Small intestine (tissue), 7 donors: ENCODE measurements around the gene LHCGR. TPM values are rescaled to one million over a fixed set of nuclear protein-coding genes. Genes with fewer than 3 reads are reported as not detected.

Source experiments
- DNase-seq, 2 donors: peaks; one replicate each; pipeline versions ENCODE4 v3.0.0 to v3.0.0-alpha.2; 2013
- FAIRE-seq: peaks from 2 replicates; lab custom pipeline; 2012; peaks lifted over from hg19 to GRCh38; lab: Jason Lieb, UNC
- H3K27ac ChIP-seq, 3 donors: one replicate each; pipeline ENCODE4 v1.5.1; 2013; ENCODE audit warnings: low read length in 2 of 3, mild to moderate bottlenecking in 2 of 3, control low read depth in 1 of 3, inconsistent platforms in 1 of 3, low read depth in 1 of 3, moderate library complexity in 1 of 3
- H3K27me3 ChIP-seq, 3 donors: one replicate each; pipeline ENCODE4 v1.6.1; 2013; ENCODE audit warnings: low read length in 3 of 3, inconsistent platforms in 1 of 3; ENCODE audit not compliant: control insufficient read depth in 3 of 3, insufficient read depth in 3 of 3
- H3K36me3 ChIP-seq, 3 donors: one replicate each; pipeline ENCODE4 v1.6.1; 2013; ENCODE audit warnings: low read length in 3 of 3, inconsistent platforms in 1 of 3, low read depth in 1 of 3, mild to moderate bottlenecking in 1 of 3, moderate library complexity in 1 of 3; ENCODE audit not compliant: control insufficient read depth in 3 of 3, insufficient read depth in 2 of 3
- H3K4me1 ChIP-seq, 3 donors: one replicate each; pipeline ENCODE4 v1.6.1; 2013; ENCODE audit warnings: low read length in 2 of 3, inconsistent platforms in 1 of 3, low read depth in 1 of 3, mild to moderate bottlenecking in 1 of 3, moderate library complexity in 1 of 3; ENCODE audit not compliant: control insufficient read depth in 3 of 3, insufficient read depth in 2 of 3
- H3K4me3 ChIP-seq, 3 donors: one replicate each; pipeline ENCODE4 v1.5.1; 2013; ENCODE audit warnings: low read length in 3 of 3, control low read depth in 1 of 3, inconsistent platforms in 1 of 3, low read depth in 1 of 3, mild to moderate bottlenecking in 1 of 3, moderate library complexity in 1 of 3
- H3K9me3 ChIP-seq, 2 donors: one replicate each; pipeline ENCODE4 v1.6.1; 2013; ENCODE audit warnings: low read depth in 1 of 2, low read length in 1 of 2; ENCODE audit not compliant: control insufficient read depth in 2 of 2, insufficient read depth in 1 of 2
- WGBS, 3 donors: extraction: QIAGEN DNeasy Blood & Tissue Kit; methylation state at CpG; one replicate each; pipeline ENCODE4 v1.1.7; 2013; 5-methylcytosine and 5-hydroxymethylcytosine counted together
- polyA plus RNA-seq, 4 donors: library from polyadenylated mRNA; stranded (reverse) in 3 of 4; unstranded in 1 of 4; fragments of 200-250 nt in 3 of 4; fragments of 120-200 nt in 1 of 4; gene quantifications; one replicate each; pipeline versions ENCODE4 v1.2.1 to v1.2.3, GENCODE V29; 2013
- donor health status: healthy with polysubstance abuse.
- donor health status: control.
- donor health status: control.
- donor health status: Bipolar disorder and iron deficiency.
- donor health status: healthy.

LHCGR gene
- polyA plus RNA-seq, 4 donors: 0.04 TPM; not detected in 3

- DNase-seq (no peak), FAIRE-seq (no peak)
- Histone ChIP-seq H3K27me3 (no peaks in the 10 kb centered on the region), H3K27ac (no peak overlapping the region), H3K9me3 (no peaks in the 10 kb centered on the region), H3K36me3 (no peaks in the 10 kb centered on the region), H3K4me1 (no peaks in the 10 kb centered on the region), H3K4me3 (no peak overlapping the region)
- WGBS, 3 donors: 18 to 58% (median 23%) methylated on average over 1 of the region's 1 CpG
Measured at GRCh38 chr2:48668992-48669391, 86.5 kb downstream of the LHCGR start.

GRCh38 chr2:48651158-48651790 is 104.2 kb downstream of the LHCGR start:
- H3K9me3 ChIP-seq: no peaks in the 10 kb centered on the region
- no peak overlapping the region for H3K4me3 ChIP-seq
- 33 to 46% (median 43%) methylated on average over 4 of the region's 4 CpGs for WGBS, 3 donors
- H3K36me3 ChIP-seq: no peaks in the 10 kb centered on the region
- FAIRE-seq (no peak), DNase-seq (no peak)
- no peaks in the 10 kb centered on the region for H3K27me3 ChIP-seq
- H3K27ac ChIP-seq: no peak overlapping the region
- no peaks in the 10 kb centered on the region for H3K4me1 ChIP-seq

- FAIRE-seq (no peak), DNase-seq (no peak)
- Histone ChIP-seq H3K4me3 (no peak overlapping the region), H3K27ac (no peak overlapping the region), H3K9me3 (peaks cover 0 to 2% of the 10 kb centered on the region in 2 donors), H3K36me3 (no peaks in the 10 kb centered on the region), H3K27me3 (no peaks in the 10 kb centered on the region), H3K4me1 (no peaks in the 10 kb centered on the region)
- WGBS, 3 donors: 15 to 40% (median 36%) methylated on average over 1 of the region's 1 CpG
Measured at GRCh38 chr2:48638261-48638660, 117.3 kb downstream of the LHCGR start.

Other genes starting within 250 kb of the LHCGR start
- gene STON1, start 225.6 kb downstream of the LHCGR start, polyA plus RNA-seq: 1 to 10 TPM in 3 of 4 donors, under 1 TPM in 1; 0.45 to 4.7 (median 2.5) TPM
- gene GTF2A1L, start 137.9 kb downstream of the LHCGR start, polyA plus RNA-seq: 1 to 10 TPM in 1 of 4 donors, under 1 TPM in 2, not detected in 1; 0.04 to 1.6 (median 0.39) TPM